Germinal center (tissue), 1 donor: Measurements from ENCODE around the gene TAS2R4.
"Not testable (repeated sequence)": the region's sequence is repeated elsewhere in the genome, so short reads cannot be mapped to it uniquely, and the experiment has no call there.

Source experiments
- DNase-seq: peaks from one replicate; pipeline ENCODE4 v3.0.0; 2012; ENCODE audit warnings: mixed read lengths, low spot score

TAS2R4 gene

GRCh38 chr7:141776374-141776773, at the start of gene TAS2R4:
Gene TAS2R4 (plus strand): TSS chr7:141776674. CDS start chr7:141778489, 1,815 bp downstream.
- no peak for DNase-seq

- no peak for DNase-seq
Measured at GRCh38 chr7:141729020-141729419, 47.5 kb upstream of the TAS2R4 start.

DNA sequence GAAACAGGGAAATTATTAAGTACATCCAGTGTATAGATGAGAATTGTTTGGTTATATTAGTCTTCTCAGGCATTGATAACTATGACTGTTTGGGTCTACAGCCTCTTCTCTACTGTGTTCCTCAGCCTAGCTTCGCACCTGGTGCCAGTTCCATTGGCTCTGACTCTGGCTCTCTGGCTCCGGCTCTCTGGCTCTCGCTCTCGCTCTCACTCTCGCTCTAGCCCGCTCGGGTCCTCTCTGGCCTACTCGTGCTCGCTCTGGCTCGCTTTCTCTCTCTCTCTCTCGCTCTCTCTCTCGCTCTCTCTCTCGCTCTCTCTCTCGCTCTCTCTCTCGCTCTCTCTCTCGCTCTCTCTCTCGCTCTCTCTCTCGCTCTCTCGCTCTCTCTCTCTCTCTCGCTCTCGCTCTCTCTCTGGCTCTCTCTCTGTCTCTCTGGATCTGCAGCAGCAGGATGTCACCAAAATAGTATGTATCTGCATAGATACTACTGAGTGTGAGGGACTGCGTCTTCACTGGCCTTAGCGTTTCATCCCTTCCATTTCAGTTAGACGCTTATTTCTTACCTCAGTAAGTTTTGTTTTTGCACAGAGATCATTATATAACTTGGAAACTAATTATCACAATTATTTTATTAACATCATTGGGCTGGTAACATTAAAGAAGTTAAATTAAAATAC, 44.9 kb upstream of the TAS2R4 start:
- DNase-seq: no peak

- DNase-seq: no peak
Measured at GRCh38 chr7:141737118-141737835, 39.2 kb upstream of the TAS2R4 start.

- DNase-seq: peak; percentile 82
Measured at GRCh38 chr7:141737836-141738591, 38.5 kb upstream of the TAS2R4 start, which contains the start of gene SSBP1. Gene SSBP1 (plus strand): TSS chr7:141738358. CDS start chr7:141739167, 809 bp downstream.

GRCh38 chr7:141738592-141739013, 37.9 kb upstream of the TAS2R4 start:
- no peak for DNase-seq

GRCh38 chr7:141739250-141739649, 37.2 kb upstream of the TAS2R4 start:
- no peak for DNase-seq

DNA sequence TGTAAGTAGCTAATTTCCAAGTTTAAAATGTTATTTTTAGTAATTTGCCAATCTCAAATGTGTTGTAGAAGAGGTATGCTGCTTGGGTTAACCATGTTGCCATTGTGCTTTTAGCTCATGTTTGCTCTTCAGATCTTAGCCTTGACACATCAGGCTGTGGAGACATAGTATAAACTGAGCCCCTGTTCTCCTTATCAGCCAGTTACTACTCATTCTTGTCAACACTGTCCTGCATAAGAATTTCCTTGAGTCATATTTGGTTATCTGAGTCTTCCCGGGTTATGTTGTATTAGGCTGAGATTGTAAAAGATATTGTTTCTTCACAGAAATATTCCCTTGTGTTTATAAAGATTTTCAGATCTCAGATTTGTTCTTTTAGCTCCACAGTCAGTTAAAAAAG, 34.2 kb upstream of the TAS2R4 start:
- no peak for DNase-seq

- no peak for DNase-seq
Measured at GRCh38 chr7:141744131-141744530, 32.3 kb upstream of the TAS2R4 start.

DNA sequence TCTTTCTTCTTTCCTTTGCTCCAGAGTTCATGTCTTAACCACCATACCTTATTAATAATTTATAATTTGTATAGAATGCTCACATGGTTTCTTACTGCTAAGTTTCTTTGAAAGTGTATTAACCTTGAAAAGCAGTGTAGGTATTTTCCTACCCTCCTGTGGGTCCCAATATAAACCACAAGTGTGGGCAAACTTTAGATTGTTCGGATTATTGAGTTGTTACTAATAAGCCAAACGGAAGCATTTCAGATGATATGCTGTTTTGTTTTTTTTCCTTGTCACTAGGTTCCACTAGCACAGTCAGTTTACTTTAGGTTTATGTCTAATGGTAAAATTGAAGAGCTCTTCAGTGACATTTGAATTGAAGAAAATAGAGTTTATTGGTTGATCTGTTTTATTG, 28.1 kb upstream of the TAS2R4 start:
- DNase-seq: no peak

DNA sequence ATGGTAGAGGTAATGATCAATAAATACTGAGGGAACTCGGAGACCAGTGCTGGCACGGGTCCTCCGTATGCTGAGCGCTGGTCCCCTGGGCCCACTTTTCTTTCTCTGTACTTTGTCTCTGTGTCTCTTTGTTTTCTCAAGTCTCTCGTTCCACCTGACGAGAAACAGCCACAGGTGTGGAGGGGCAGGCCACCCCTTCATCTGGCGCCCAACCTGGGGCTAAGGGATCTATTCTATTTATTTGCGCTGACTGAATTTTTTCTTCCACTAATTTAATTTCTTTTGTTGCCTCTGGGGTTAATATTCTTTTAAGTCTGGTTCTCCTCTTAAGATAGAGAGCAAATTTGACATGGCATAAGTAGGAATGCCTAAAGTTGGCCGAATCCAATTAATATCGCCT, 24.6 kb upstream of the TAS2R4 start:
- DNase-seq: not testable (repeated sequence)

DNA sequence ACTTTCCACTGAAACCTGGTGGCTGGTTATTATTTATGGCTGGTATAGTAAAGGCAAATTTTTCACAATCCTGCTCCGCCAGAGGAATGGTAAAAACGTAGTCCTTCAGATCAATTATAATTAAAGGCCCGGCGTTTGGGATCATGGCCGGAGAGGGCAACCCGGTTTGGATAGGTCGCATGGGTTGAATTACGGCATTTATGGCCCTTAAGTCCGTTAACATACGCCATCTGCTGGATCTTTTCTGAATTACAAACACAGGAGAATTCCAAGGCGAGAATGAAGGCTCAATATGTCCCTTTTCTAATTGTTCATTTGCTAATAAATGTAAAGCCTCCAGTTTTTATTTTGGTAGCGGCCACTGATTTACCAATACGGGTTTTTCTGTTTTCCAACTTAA, 23.8 kb upstream of the TAS2R4 start:
- DNase-seq: no peak

DNA sequence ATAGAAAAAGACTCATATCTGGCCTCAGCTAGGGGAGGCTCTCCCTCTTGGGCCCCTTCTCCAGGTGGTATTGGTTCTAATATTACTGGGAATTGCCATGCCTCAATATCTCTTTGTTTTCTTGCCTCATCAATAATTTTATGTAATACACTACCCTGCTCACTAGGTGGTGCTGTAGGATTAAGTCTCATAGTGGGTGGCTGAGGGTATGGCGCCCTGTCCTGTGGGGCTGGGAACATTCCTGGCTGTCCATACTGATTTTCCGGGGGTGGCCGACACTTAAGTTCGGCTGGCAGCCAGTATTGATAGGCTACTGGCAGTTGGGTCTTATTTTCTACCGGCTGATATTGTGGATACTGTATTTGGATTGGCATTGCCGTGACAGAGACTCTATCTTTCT, 21.5 kb upstream of the TAS2R4 start:
- no peak for DNase-seq

DNA sequence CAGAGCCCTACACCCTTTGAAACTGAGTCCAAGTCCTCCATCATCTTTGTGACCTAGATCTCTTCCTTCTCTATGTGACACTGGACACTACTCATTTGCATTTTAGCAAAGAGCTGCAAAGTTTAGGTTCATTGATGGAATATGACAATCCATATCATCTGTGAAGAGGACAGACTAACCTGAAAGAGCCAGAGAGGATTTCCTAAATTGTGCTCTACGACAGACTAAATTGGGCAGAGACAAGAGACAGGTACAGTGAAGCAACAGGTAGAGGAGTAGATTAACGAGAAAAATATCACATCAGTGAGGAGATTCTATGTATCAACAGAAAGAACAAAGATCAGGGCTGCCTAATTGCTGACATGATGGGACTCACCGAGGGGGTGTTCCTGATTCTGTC, 12.7 kb upstream of the TAS2R4 start, which contains the start of gene TAS2R3:
Gene TAS2R3 (plus strand): TSS at position 301 of the 400 bp plus-strand sequence. CDS start 62 bp downstream, at position 363.
- DNase-seq: no peak

GRCh38 chr7:141770083-141770583, 6.3 kb upstream of the TAS2R4 start:
- DNase-seq: not testable (repeated sequence)

- DNase-seq: peak; percentile 42
Measured at GRCh38 chr7:141785706-141786552, 9.5 kb downstream of the TAS2R4 start.

GRCh38 chr7:141788296-141788695, 11.8 kb downstream of the TAS2R4 start:
- DNase-seq: no peak

- DNase-seq: no peak
Measured at GRCh38 chr7:141789917-141790316, 13.4 kb downstream of the TAS2R4 start, which contains the start of gene TAS2R5. Gene TAS2R5 (plus strand): TSS chr7:141790217. CDS start chr7:141790362, 145 bp downstream.

GRCh38 chr7:141792526-141792925, 16.1 kb downstream of the TAS2R4 start:
- no peak for DNase-seq

GRCh38 chr7:141820067-141820466, 43.6 kb downstream of the TAS2R4 start:
- no peak for DNase-seq

GRCh38 chr7:141822432-141822831, 46.0 kb downstream of the TAS2R4 start:
- not testable (repeated sequence) for DNase-seq
